NCI-H748 treated with DMSO at 0.1 percent for 48 hours (cell line): Measurements from ENCODE around the gene RASGEF1C.

Experiments
- DNase-seq: peaks from one replicate; lab custom pipeline; 2025; lab: John Stamatoyannopoulos, UW

RASGEF1C gene

DNA sequence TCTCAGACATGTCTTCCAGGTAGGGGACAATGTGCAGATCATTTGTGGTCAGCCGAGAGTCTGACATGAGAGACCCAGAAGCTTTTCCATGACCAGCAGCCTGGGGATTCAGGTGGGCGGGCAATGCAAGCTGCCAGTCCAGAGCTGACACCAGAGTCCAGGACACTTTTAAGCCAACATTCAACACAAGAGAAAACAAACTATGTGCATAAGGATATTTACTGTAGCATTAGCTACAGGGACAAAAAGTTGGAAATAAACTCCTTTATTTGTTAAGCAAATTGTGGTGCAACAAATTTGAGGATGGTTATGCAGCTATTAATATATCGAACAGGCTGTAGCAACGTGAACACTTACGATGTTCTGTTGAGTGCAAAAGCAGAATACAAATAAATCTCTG lies 127.5 kb downstream of the RASGEF1C start:
- DNase-seq = no peak

DNA sequence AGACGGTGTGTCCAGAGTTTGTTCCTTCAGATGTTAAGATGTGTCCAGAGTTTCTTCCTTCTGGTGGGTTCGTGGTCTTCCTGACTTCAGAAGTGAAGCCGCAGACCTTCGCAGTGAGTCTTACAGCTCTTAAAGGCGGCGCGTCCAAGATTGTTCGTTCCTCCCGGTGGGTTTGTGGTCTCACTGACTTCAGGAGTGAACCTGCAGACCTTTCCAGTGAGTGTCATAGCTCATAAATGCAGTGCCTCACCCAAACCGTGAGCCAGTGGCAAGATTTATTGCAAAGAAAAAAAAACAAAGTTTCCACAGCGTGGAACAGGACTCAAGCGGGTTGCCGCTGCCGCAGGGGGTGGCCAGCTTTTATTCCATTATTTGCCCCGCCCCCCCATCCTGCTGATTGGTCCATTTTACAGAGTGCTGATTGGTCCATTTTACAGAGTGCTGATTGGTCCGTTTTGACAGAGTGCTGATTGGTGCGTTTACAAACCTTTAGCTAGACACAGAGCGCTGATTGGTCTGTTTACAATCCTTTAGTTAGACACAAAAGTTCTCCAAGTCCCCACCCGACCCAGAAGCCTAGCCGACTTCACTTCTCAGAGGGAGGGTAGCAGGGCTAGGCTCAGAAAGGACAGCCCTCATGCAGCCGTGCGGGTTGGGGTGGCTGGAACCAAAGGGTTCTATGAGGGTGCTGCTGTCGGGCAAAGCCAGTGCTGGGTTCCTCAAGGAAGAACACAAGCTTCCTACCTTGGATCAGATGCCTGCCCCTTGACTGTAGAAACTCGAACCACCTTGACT lies 128.3 kb downstream of the RASGEF1C start:
- DNase-seq = no peak

DNA sequence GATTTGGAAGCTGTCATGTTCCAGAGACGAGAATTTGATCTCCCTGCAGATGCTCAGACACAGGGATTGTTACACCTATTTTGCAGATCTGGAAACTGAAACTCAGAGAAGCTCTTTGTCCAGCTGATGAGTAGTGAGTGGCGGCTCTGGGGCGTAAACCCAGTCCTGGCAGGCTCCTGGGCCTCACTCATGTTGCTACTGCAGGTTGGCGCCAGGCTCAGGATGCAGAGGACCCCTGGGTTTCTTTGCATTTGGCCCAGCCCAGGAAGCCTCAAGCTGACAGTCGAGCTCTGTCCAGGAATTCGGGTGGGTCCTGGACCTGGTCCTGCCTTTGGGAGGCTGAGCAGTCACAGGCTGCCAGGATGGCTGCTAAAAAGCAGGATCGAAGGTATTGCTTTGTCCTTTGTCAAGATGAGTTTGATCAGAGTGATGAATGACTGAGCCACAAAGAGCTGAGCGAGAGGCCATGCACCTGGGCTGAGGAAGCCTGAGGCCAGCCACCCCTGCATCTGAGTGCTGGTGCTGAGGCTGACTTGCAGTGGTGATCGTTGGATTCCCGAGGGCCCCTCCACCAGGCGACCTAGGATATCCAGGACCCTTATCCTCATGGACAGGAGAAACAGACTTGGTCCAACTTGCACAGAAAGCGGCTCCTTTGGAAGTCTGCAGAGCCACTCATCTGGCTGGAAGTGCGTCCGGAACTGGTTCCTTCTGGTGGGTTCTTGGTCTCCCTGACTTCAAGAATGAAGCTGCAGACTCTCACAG lies 129.1 kb downstream of the RASGEF1C start:
- no peak for DNase-seq

DNA sequence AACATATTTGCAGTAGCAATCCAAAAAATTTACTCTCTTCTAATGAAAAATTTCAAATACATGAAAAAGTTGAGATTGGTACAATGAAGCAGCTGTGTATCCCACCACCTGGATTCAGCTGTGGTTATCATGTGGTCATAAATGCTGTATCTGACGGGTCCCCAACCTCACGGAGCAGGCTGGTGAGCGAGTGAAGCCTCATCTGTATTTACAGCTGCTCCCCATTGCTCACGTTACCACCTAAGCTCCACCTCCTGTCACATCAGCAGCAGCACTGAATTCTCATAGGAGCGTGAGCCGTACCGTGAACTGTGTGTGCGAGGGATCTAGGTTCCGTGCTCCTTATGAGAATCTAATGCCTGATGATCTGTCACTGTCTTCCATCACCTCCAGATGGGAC lies 130.7 kb downstream of the RASGEF1C start:
- DNase-seq = no peak

DNA sequence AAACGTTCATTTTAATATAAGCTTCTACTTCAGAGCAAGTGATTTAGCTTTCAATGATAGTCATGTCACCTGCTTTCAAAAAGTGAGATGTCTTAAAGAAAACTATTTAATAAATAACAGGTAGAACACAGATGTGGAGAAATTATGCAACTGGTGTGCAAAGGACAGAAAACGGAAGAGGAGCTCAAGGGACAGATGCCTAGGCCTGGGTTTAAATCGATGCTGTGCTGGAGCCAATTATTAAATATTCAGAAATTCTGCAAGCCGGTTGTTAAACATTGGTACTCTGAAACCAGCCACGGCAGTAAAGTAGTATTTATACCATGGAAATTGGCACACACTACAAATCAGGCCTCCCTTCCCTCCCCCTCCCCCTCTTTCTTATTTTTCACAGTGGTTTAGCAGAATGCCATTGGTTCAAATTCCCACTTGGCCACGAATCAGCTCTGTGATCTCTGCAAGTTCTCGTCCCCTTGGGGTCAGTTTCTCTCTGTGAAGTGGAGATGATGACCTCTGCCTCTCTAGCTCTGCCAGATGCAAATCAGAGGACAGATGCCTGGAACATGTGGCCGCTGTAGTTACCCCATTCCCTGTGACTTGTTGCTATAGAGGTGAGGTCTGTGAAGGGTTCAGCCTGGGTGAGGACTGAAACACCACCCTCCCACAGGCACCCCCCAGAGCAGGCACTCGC lies 131.3 kb downstream of the RASGEF1C start:
- no peak for DNase-seq

DNA sequence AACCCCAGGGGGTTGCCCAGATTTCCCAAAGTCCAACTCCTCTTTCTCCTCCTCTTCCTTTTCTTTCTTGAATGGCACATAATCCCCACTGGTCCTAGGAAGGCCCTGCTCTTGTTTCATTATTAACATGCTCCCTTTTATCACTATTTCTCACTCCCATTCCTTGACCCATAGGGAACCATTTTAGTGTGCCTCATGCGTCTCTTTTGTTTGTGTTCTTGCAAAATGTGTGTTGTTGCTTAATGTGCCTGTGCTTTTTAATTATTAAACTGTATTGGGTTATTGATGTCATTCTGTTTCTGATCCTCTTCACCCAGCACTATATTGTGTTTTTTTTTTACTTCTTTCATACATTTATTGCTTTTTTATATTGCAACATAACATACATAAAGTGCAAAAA lies 133.3 kb downstream of the RASGEF1C start:
- DNase-seq = no peak

DNA sequence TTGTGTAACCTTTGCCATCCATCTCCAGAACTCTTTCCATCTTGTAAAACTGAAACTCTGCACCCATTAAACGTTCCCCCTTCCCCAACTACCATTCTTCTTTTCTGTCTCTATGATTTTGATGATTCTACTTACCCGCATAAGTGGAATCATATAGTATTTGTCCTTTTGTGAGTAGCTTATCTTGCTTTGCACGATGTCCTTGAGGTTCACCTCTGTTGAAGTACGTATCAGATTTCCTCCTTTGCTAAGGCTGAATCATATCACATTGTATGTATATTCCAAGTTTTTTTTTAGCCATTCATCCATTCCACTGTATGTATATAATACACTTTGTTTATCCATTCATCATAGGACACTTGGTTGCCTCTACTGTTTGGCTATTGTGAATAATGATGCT lies 134.5 kb downstream of the RASGEF1C start:
- no peak for DNase-seq

DNA sequence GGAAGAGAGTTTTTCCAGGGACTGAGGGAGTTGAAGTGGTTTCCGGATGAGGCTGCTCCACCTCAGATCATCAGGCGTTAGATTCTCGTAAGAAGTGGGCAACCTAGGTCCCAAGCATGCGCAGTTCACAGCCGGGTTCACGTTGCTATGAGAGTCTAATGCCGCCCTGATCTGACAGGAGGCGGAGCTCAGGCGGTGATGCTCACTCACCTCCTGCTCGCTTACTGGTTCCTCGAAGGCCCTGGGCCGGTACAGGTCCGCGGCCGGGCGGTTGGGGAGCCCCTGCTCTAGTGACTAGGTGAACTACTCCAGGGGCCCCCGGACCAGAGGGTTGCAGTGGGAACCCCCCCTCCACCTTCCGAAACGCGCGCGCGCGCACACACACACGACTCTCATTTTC lies 136.5 kb downstream of the RASGEF1C start:
- DNase-seq = no peak

DNA sequence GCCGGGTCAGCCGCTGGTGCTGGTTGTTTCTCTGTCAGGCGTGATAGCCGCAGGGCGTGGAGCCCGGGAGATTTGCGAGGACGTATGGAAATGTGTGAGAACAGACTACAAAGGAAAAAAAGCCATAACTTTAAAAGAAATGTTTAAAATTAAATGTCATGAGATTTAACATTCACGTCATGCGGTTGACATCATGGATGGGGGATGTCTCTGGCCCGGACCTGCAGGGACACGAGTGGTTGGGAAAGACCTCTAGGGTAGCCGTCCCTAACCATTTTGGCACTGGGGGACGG lies 136.8 kb downstream of the RASGEF1C start:
- DNase-seq = no peak

DNA sequence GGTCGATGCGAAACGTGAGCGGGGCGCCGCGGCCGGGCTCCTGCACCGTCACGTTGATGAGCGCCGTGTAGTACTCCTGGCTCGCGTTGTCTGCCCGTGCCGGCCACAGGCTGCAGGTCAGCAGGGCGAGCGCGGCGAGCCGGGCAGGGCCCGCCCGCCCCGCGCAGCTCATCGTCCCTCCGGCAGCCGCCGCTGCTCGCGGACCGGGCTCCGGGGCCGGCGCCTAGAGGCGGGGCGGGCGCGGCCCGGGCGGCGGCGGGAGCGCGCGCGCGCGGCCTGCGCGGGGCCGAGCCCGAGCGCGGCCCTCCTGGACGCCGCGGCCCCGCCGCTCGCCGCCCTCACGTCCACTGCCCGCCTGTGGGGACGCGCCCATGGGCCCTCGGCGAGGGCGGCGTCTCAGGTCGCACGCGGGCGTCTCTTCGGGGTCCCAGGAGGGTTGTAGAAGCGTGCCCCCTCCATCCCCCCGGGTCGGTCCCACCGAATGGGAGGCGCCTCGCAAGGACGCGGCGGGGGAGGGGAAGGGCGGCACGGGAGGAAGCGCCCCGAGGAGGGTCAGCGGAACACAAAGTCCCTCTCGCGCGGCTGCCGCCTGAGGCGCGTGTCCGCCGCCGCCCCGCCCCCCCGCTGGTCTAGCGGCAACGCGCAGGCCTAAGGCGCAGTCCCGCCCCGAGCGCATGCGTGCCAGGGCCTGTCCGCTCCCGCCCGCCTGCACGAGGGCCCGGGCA lies 137.3 kb downstream of the RASGEF1C start, which contains the start of gene RNF130:
Gene RNF130, minus strand, starts transcription at position 229 of the 725 bp plus-strand sequence. Its CDS starts 57 bp downstream, at position 172.
- peak; percentile 76 for DNase-seq

DNA sequence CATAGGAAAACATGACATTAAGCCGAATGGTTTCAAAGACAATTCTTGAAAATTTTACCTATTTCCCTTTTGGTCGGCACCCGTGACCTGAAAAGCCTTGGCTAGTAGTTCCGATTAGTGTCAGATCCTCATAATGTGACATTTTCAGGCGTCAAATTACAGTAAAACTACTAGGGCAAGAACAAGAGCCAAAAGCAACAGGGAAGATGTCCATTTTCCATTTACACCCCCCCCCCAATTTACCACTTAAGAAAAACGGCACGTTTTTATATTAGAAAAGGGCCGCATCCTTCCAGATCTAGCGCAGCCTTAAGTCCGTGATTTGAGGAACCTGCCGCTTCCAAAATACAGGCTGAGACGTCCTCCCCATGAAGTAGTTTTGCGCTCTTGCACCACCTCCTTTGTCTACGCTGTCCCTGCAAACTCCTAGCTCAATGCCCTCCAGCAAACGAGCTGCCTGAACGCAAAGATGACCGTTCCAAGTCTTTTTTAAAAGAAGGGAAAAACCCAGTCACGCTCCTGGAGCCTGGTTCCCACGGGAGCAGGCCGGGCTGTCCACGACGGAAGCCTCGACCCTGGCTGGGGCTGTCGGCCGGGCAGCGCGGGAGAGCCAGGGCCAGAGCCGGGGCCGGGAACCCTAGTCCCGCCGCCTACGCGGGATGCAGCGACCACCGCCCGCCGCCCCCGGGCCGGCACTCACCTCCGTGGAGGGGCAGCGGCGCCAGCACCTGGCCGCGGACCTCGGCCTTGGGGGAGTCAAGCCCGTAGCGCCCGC lies 138.1 kb downstream of the RASGEF1C start:
- DNase-seq = no peak

DNA sequence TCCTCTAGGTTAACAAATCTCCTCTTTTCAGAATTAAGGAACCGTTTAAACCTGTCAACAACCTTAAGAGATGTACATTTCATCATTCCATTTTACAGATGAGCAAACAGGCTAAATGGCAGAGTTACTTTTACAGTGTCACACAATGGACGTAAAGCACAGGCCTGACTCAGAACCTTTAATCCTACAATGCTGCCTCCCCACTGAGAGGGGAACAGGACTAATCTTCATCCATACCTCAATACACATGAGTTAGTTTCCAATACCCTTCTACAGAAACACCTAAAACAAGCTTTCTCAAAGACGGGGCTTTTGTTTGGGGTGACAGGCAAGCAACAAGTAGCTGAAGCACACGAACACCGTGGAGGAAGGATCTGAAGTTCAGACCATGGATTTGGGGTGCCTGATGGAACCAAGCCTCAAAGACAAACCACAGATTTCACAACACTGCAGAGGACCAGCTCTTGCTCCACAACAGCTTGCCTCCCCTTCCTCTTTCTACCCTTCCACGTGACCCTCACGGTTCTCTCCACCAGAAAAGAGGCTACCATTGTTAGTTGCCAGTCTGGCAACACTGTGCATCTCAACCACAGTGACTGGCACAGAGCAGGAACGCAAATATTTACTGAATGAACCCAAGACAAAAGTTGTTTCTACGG lies 139.3 kb downstream of the RASGEF1C start:
- no peak for DNase-seq

DNA sequence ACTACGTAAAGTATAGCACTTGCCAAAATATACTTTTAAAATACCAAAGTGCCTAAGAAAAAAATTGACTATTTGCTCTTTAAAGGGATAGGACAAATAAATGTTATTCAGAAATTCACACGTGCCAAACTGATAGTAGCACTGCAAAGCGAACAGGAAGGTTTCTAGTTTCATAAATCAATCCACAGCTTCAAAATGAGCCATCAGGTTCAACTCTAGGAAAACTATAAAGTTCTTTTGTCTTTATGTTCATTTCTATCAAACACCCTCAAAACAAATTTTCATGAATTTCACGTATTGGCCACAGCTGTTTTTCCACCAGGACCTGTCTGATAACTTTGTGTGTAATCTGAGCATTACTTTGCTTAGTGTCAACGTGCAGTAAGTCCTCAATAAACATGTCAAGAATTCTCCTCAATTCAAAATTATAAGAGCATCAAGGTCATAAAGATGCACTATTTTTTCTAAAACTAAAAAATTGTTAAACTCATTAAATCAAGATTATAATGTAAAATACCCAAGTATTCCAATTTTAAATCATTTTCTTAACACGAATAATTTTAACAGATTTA lies 140.4 kb downstream of the RASGEF1C start:
- no peak for DNase-seq

DNA sequence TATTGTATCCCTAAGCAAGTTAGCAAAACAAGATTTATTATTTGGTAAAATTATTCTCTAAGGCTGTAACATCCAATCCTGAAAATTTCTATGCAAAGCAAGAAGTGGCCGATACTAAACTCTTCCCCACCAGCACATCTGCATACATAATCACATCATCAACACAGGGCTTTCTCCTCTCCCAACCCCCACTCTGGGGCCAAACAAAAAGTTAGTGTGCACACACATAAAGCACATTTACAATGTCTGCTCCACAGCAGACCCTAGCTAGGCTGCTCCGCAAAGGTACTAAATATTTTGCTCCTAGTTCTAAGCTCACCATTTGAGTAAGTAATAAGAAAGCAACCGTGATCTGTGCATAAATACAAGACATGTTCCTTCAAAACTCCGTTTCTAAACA lies 141.0 kb downstream of the RASGEF1C start:
- no peak for DNase-seq

DNA sequence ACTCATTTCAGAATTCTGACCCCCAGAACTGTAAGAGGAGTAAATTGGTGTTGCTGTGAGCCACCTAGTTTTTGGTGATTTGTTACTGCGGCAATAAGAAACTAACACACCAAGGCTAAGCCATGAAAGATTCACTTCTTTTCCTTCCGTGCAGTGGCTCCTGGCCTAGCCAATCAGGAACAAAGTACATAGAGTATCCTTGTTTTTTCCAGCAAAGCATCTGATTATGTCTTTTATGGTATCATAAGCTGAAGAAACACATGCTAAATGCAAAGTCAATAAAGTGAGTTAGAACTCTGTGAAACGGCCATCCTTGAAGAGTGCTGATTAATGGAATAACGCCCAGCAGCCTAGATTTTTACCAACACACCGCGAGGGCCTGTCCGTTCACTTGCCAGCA lies 148.8 kb downstream of the RASGEF1C start:
- no peak for DNase-seq

DNA sequence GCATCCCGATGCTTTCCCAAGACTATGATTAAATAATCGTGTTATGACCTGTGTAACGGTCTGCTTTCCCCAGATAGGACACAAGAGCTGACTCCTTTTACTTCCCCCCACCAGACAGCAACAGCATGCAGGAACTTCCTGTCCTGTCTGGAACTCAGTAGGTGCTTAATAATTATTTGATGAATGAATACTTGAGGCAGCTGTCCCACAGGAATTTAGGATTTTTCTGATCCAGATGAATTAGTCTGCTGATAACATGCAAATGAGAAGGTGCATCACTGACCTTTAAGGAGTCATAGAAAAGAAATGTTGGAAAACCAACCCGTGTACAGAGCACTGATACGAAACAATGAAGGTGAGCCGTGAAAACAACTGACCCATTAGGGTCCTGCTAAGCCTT lies 149.7 kb downstream of the RASGEF1C start:
- no peak for DNase-seq

DNA sequence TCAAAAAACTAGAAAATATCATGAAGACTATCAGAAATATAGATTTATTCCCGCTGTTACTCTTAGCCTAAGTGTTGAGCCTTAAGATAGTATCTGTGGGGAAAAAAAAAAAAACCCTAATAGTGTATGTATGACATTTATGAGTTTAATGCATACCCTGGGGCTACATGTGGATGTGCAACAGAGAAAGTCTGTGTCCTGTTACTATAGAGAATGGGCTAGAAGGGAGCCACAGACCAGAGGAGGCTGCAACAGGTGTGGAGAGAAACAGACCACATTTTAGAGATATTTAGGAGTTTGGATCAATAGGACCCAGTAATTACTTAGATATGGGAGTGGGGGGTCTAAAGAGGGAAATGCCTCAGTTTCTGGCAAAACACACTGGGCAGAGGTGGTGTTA lies 152.9 kb downstream of the RASGEF1C start:
- no peak for DNase-seq

DNA sequence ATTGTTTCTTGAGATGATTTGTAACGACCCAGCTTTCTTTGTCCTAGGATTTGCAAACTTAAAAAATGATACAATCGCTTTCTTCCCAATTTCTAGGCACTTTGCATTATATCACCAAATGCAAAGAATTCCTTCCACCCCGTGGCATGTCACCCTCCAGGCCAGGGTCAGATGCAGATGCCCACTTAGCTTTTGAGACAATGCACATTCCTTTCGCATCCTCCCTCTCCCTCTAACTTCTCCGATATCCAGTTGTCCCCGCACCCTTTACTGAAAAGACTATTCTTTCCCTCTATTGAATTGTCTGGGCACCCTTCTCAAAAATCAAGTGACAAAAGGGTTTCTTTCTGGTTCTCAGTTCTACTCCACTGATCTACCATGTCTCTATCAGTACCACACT lies 154.8 kb downstream of the RASGEF1C start:
- no peak for DNase-seq

DNA sequence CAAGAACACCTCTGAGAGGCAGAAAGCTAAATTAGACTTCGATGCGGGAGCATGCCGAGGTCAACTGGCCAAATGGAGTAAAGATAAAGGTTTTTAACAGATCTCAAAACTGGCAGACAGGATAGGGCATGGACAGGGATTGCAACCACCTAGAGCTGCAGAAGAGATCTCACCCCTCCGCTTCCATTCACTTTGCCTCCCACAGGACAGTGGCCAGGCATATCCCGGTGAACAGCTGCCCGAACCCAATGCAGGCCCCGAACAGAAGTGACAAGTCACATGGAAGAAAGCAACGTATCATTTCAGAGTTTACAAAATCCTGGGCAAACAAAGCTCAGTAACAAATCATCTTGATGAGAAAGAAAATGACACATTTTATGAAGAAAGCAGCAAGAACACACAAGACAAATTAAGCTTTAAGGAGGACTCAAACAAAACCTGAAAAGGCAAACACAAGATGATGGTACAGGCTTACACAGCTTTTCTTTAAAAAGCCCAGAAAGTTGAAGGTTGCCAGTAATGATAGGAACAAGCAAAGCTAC lies 155.9 kb downstream of the RASGEF1C start:
- DNase-seq = no peak

DNA sequence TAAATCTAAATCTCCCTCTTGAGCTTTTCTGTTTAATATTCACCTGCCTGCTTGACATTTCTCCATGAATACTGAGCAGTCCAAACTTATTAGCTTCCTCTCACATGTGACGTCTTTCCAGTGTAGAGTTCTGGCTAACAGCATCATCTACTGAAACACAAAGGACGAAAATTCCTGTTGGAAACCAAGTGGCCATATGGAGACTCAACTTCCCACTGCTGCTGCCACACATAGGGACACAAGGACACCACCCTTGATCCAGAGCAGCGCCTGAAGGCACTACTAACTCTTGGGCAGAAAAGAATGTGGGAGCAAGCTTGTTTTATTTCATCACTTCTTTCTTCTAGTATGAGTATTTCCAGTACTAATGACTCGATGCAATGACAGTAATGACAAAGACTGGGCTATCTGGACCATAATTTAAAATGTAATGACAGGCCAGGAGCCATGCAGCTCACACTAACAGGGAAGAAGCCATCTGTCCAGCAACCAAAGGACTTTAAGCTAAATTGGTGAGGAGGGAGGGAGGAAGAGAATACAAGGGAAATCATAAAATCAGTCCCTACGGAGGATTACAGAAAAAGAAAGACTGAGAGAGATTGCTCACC lies 156.7 kb downstream of the RASGEF1C start:
- no peak for DNase-seq
